Neural crest cell (in vitro differentiated cells): ENCODE measurements around the gene PRPSAP2. TPM values are rescaled to one million over a fixed set of nuclear protein-coding genes. Genes with fewer than 3 reads are reported as not detected.

Experiments used
- DNase-seq: peaks from one replicate; pipeline ENCODE4 v3.0.0; 2021; ENCODE audit warnings: low read depth, mixed read lengths, low spot score
- H3K27ac Mint-ChIP-seq: one replicate; pipeline ENCODE4 v1.8.0; 2021; ENCODE audit warnings: mild to moderate bottlenecking, mixed read lengths; ENCODE audit not compliant: unreplicated experiment
- H3K27me3 Mint-ChIP-seq: 2 replicates; pipeline ENCODE4 v1.8.0; 2021; ENCODE audit warnings: low read depth, mild to moderate bottlenecking, mixed read lengths
- H3K36me3 Mint-ChIP-seq: 2 replicates; pipeline ENCODE4 v1.8.0; 2021; ENCODE audit warnings: low read depth, mild to moderate bottlenecking, mixed read lengths
- H3K4me1 Mint-ChIP-seq: 2 replicates; pipeline ENCODE4 v1.8.0; 2021; ENCODE audit warnings: mixed read lengths
- H3K4me3 Mint-ChIP-seq: one replicate; pipeline ENCODE4 v1.8.0; 2021; ENCODE audit warnings: mild to moderate bottlenecking, mixed read lengths
- H3K9me3 Mint-ChIP-seq: 2 replicates; pipeline ENCODE4 v1.8.0; 2021; ENCODE audit warnings: mixed read lengths
- CTCF ChIP-seq: fragments of 200-600 bp; sonication (generic); conservative IDR thresholded peaks from 2 replicates; pipeline ENCODE4 v1.5.0; 2021; ENCODE audit warnings: antibody characterized with exemption, mild to moderate bottlenecking
- total RNA-seq: library from RNA; stranded (reverse); gene quantifications from 2 replicates; pipeline ENCODE4 v1.2.1, GENCODE V29; 2021

Gene PRPSAP2
- total RNA-seq, 1 donor from 2014 or later = 72.4 TPM

- Mint-ChIP-seq H3K27ac (no peak overlapping the region), H3K4me3 (no peak overlapping the region), H3K36me3 (peaks cover 24% of the 10 kb centered on the region), H3K4me1 (peaks cover 16% of the 10 kb centered on the region), H3K27me3 (no peaks in the 10 kb centered on the region), H3K9me3 (no peaks in the 10 kb centered on the region)
- no peak for DNase-seq
- TF ChIP-seq CTCF = no peak
These were observed 59.0 kb downstream of the PRPSAP2 start for GRCh38 chr17:18916816-18917500.

GRCh38 chr17:18917506-18918032 is 59.6 kb downstream of the PRPSAP2 start:
- H3K36me3 Mint-ChIP-seq = peaks cover 21% of the 10 kb centered on the region
- no peak overlapping the region for H3K4me3 Mint-ChIP-seq
- H3K27ac Mint-ChIP-seq = peak overlapping the region; percentile 27
- no peaks in the 10 kb centered on the region for H3K9me3 Mint-ChIP-seq
- no peaks in the 10 kb centered on the region for H3K27me3 Mint-ChIP-seq
- TF ChIP-seq CTCF = no peak
- peaks cover 18% of the 10 kb centered on the region for H3K4me1 Mint-ChIP-seq
- DNase-seq = no peak

- peaks cover 18% of the 10 kb centered on the region for H3K4me1 Mint-ChIP-seq
- no peaks in the 10 kb centered on the region for H3K9me3 Mint-ChIP-seq
- H3K36me3 Mint-ChIP-seq = peaks cover 20% of the 10 kb centered on the region
- TF ChIP-seq CTCF = no peak
- no peak overlapping the region for H3K4me3 Mint-ChIP-seq
- peak overlapping the region; percentile 65 for H3K27ac Mint-ChIP-seq
- H3K27me3 Mint-ChIP-seq = no peaks in the 10 kb centered on the region
- DNase-seq = no peak
These were observed 62.0 kb downstream of the PRPSAP2 start for GRCh38 chr17:18919963-18920362.

DNA sequence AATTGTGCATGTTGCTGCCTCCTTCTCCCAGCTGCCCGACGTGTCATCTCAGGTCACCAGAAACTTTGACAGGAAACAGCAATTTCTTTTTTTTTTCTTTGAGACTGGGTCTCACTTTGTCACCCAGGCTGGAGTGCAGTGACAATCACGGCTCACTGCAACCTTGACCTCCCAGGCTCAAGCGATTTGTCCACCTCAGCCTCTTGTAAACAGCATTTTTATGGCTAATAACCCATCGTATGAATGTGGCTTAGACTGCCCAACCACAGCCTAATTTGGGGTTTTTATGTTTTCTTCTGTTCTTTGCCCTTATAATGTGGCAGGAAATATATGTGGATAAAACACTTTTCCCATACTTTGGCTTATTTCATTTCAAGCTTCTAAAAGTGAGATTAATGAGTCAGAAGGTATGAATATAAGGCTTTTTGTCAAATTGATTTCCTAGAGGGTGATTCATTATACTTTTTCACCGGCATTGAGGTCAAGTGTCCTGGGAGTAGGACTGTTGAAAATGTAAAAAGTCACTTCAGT is 63.0 kb downstream of the PRPSAP2 start:
- no peak for DNase-seq
- H3K27me3 Mint-ChIP-seq = no peaks in the 10 kb centered on the region
- no peak overlapping the region for H3K27ac Mint-ChIP-seq
- H3K4me1 Mint-ChIP-seq = peaks cover 18% of the 10 kb centered on the region
- H3K36me3 Mint-ChIP-seq = peaks cover 21% of the 10 kb centered on the region
- no peak for TF ChIP-seq CTCF
- H3K9me3 Mint-ChIP-seq = no peaks in the 10 kb centered on the region
- H3K4me3 Mint-ChIP-seq = no peak overlapping the region

- no peak overlapping the region for H3K4me3 Mint-ChIP-seq
- H3K9me3 Mint-ChIP-seq = no peaks in the 10 kb centered on the region
- DNase-seq = no peak
- no peak overlapping the region for H3K27ac Mint-ChIP-seq
- no peak for TF ChIP-seq CTCF
- peaks cover 21% of the 10 kb centered on the region for H3K36me3 Mint-ChIP-seq
- peaks cover 18% of the 10 kb centered on the region for H3K4me1 Mint-ChIP-seq
- H3K27me3 Mint-ChIP-seq = no peaks in the 10 kb centered on the region
These were observed 63.6 kb downstream of the PRPSAP2 start for GRCh38 chr17:18921485-18921884.
